ENCODE data around the gene CPB2. TPM values are rescaled to one million over a fixed set of nuclear protein-coding genes. Genes with fewer than 3 reads are reported as not detected.

CPB2 gene
- total RNA-seq, 4 donors from 2014 or later, result 0.28 TPM; not detected in 3

DNA sequence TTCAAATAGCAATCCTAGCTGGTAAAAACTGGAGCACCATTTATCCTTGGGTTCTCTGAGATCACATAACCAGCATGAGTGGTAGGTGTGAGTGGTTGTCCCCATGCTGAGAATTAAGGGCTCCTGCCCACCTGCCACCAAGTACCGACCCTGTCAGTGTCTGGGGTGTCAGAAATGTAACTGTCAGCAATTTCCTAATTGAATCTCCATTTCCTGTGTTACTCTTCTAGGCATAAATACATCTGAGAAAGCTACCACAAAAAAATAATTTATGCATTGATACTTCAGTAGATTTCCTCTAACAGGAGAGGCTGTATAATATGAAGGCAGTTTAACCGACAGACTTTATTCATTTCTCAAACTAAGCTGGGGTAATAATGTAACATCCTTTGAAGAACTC, 25.1 kb downstream of the CPB2 start:
- no peak overlapping the region for H3K27ac ChIP-seq
- no peaks in the 10 kb centered on the region for H3K9me3 ChIP-seq
- no peak overlapping the region for H3K4me3 ChIP-seq
- H3K4me1 ChIP-seq, result no peaks in the 10 kb centered on the region
- intact Hi-C loops (cut with DNase I; ENCODE audit: low total_unique reads), result no loop called here
- TF ChIP-seq POLR2A (IDR thresholded peaks at IDR 0.05), result no peak
- TF ChIP-seq, protein P1, sequence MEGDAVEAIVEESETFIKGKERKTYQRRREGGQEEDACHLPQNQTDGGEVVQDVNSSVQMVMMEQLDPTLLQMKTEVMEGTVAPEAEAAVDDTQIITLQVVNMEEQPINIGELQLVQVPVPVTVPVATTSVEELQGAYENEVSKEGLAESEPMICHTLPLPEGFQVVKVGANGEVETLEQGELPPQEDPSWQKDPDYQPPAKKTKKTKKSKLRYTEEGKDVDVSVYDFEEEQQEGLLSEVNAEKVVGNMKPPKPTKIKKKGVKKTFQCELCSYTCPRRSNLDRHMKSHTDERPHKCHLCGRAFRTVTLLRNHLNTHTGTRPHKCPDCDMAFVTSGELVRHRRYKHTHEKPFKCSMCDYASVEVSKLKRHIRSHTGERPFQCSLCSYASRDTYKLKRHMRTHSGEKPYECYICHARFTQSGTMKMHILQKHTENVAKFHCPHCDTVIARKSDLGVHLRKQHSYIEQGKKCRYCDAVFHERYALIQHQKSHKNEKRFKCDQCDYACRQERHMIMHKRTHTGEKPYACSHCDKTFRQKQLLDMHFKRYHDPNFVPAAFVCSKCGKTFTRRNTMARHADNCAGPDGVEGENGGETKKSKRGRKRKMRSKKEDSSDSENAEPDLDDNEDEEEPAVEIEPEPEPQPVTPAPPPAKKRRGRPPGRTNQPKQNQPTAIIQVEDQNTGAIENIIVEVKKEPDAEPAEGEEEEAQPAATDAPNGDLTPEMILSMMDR (IDR thresholded peaks at IDR 0.05), result no peak
- H3K27me3 ChIP-seq, result no peaks in the 10 kb centered on the region
- DNase-seq, result no peak
- H3K36me3 ChIP-seq, result no peaks in the 10 kb centered on the region

DNA sequence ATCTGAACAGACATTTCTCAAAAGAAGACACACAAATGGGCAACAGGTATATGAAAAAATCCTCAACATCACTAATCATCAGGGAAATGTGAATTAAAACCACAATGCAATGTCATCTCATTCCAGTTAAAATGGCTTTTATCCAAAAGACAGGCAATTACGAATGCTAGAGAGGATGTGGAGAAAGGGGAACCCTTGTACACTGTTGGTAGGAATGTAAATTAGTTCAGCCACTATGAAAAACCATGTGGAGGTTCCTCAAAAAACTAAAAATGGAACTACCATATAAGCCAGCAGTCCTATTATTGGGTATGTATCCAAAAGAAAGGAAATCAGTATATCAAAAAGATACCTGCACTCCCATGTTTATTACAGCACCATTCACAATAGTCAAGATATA, 27.6 kb downstream of the CPB2 start:
- Histone ChIP-seq H3K36me3 (no peaks in the 10 kb centered on the region), H3K27ac (no peak overlapping the region), H3K27me3 (no peaks in the 10 kb centered on the region), H3K9me3 (no peaks in the 10 kb centered on the region), H3K4me3 (no peak overlapping the region), H3K4me1 (no peaks in the 10 kb centered on the region)
- intact Hi-C loops (cut with DNase I; ENCODE audit: low total_unique reads), result no loop called here
- no peak for DNase-seq
- TF ChIP-seq, protein P1 (IDR thresholded peaks at IDR 0.05), result no peak
- no peak for TF ChIP-seq POLR2A (IDR thresholded peaks at IDR 0.05)

DNA sequence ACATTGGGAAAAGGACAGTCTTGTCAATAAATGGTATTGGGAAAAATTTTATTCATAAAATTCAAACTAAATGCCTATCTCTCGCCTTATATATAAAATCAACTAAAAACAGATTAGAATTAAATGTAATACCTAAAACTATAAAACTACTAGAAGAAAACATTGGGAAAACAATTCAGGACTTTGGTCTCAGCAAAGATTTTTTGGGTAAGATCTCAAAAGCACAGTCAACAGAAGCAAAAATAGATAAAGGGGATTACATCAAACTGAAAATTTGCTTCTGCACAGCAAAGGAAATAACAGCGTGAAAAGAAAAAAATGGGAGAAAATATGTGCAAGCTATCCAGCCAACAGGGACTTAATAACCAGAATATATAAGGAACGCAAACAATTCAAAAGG, 28.0 kb downstream of the CPB2 start:
- Histone ChIP-seq H3K36me3 (no peaks in the 10 kb centered on the region), H3K4me3 (no peak overlapping the region), H3K4me1 (no peaks in the 10 kb centered on the region), H3K27me3 (no peaks in the 10 kb centered on the region), H3K27ac (no peak overlapping the region), H3K9me3 (no peaks in the 10 kb centered on the region)
- no peak for DNase-seq
- intact Hi-C loops (cut with DNase I; ENCODE audit: low total_unique reads), result no loop called here
- TF ChIP-seq, protein P1 (IDR thresholded peaks at IDR 0.05), result no peak
- no peak for TF ChIP-seq POLR2A (IDR thresholded peaks at IDR 0.05)

DNA sequence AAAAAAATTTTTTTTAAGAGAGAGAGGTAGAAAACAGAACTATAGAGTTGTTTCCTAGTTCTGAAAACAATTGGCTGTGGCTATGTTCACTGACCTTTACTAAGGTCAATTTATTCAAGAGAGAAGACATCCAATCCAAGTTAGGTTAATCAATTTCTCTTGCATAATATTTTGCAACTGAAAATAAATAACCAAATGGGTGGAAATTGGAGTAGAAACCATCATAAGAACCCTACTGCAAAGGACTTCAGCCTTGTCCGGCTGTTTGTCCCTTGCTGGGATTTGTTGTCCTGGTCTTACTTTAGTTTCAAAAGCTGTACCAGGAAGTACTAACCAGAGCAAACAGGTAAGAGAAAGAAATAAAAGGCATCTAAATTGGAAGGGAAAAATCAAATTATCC, 29.0 kb downstream of the CPB2 start:
- Histone ChIP-seq H3K27ac (no peak overlapping the region), H3K4me1 (no peaks in the 10 kb centered on the region), H3K9me3 (no peaks in the 10 kb centered on the region), H3K27me3 (no peaks in the 10 kb centered on the region), H3K4me3 (no peak overlapping the region), H3K36me3 (no peaks in the 10 kb centered on the region)
- TF ChIP-seq, protein P1 (IDR thresholded peaks at IDR 0.05), result no peak
- no peak for TF ChIP-seq POLR2A (IDR thresholded peaks at IDR 0.05)
- intact Hi-C loops (cut with DNase I; ENCODE audit: low total_unique reads), result no loop called here
- DNase-seq, result no peak

DNA sequence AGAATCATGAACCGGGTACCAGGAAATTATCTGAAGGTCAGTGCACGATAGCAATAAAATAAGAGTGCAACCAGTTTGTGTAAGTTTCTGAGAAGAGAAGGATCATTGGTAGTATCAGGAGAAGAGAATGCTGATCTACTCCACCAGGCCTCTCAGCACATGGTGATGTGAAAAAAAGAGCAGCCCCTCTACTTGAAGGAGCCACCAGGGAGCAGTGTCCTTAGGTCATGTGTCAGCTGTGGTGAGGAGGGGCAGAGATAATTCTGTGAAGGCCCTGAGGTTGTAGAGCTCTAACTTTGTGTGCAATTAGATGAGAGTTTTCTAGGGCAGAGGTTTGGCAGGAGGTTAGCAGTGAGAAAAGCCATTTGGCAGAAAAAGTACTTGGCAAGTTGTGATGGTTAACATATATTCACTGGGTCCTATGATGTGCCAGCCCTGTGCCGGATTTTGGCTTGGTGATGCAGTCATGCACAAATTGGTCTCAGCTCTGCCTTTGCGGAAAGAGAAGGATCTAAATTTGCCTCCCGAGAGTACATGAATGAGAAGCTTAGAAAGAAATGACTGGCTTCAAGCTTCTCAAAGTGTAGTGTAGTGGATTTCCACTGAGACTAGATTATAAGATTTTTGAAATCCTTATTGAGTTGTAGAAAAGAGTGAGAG, 33.1 kb downstream of the CPB2 start:
- no peaks in the 10 kb centered on the region for H3K27me3 ChIP-seq
- no peak for DNase-seq
- H3K9me3 ChIP-seq, result no peaks in the 10 kb centered on the region
- H3K4me1 ChIP-seq, result no peaks in the 10 kb centered on the region
- H3K27ac ChIP-seq, result no peak overlapping the region
- TF ChIP-seq, protein P1 (IDR thresholded peaks at IDR 0.05), result no peak
- no peak for TF ChIP-seq POLR2A (IDR thresholded peaks at IDR 0.05)
- H3K4me3 ChIP-seq, result no peak overlapping the region
- intact Hi-C loops (cut with DNase I; ENCODE audit: low total_unique reads), result no loop called here
- H3K36me3 ChIP-seq, result no peaks in the 10 kb centered on the region
